H1 (cell line): ENCODE data around the gene TEX35. TPM values are rescaled to one million over a fixed set of nuclear protein-coding genes. Genes with fewer than 3 reads are reported as not detected.

Source experiments
- BRCA1 ChIP-seq: IDR thresholded peaks from 2 replicates; pipeline ENCODE4 v1.6.1; 2012; ENCODE audit warnings: low read depth, low read length, improper control_type of control experiment
- polyA plus RNA-seq, 7 experiments: library from polyadenylated mRNA; depleted of rRNA in 3 of 7; stranded (reverse) in 5 of 7; unstranded in 2 of 7; fragments of >200 nt in 5 of 7; fragments of 200-250 nt in 2 of 7; gene quantifications; 1 replicate in 5 of 7; 2 replicates in 1 of 7; 4 replicates in 1 of 7; pipeline versions ENCODE4 v1.2.1 to v1.2.3, GENCODE V29; 2011 to 2013; ENCODE audit warnings: missing spikeins in 2 of 7, mixed read lengths in 2 of 7
- total RNA-seq: library from RNA; stranded (reverse); fragmentation: NEBNext Ultra II Directional; extraction: Animal tissue kit (Norgen Biotek cat#: 25700); gene quantifications from 2 replicates; pipeline ENCODE4 v1.2.1, GENCODE V29; 2021

TEX35 gene
- total and polyA plus RNA-seq, 2 of the 8 experiments (the other 6 are each of a cell fraction or from before 2014, with no cell fraction given), result 0.03 TPM; not detected in 1

- no peak for TF ChIP-seq BRCA1
Observed at GRCh38 chr1:178483251-178483957, 29.5 kb upstream of the TEX35 start (continued).
